MCF 10A (cell line): ENCODE measurements around the gene MEIS3. TPM values are rescaled to one million over a fixed set of nuclear protein-coding genes. Genes with fewer than 3 reads are reported as not detected.

Experiments used
- BruUV-seq: library from RNA; stranded (reverse); fragments of 400-500 nt; replicated peaks from 2 replicates; lab custom pipeline; 2021; lab: Mats Ljungman, UMichigan
- CTCF ChIA-PET: fragments of 300-600 bp; sonication (Branson Sonifier 250); formaldehyde crosslinking; extraction: SDS; loops from one replicate; lab custom pipeline; 2021; ENCODE audit warnings: antibody characterized with exemption, inconsistent platforms; lab: Yijun Ruan, JAX
- POLR2A ChIA-PET: fragments of 300-600, 350-650 bp; sonication (Branson Sonifier 250); formaldehyde crosslinking; extraction: SDS; loops from one replicate; lab custom pipeline; 2020; ENCODE audit warnings: antibody characterized with exemption, inconsistent platforms; lab: Yijun Ruan, JAX
- DNase-seq: peaks from one replicate; pipeline ENCODE4 v3.0.0-alpha.2; 2018; ENCODE audit not compliant: unreplicated experiment
- H3K27ac Mint-ChIP-seq: one replicate; pipeline ENCODE4 v1.8.0; 2022; ENCODE audit warnings: mild to moderate bottlenecking, low read depth, mixed read lengths; ENCODE audit not compliant: unreplicated experiment
- H3K27me3 Mint-ChIP-seq: one replicate; pipeline ENCODE4 v1.8.0; 2022; ENCODE audit warnings: mixed read lengths; ENCODE audit not compliant: insufficient read depth, unreplicated experiment
- H3K36me3 Mint-ChIP-seq: one replicate; pipeline ENCODE4 v1.8.0; 2022; ENCODE audit warnings: mild to moderate bottlenecking, moderate library complexity, mixed read lengths; ENCODE audit not compliant: insufficient read depth, unreplicated experiment
- H3K4me1 Mint-ChIP-seq: one replicate; pipeline ENCODE4 v1.8.0; 2022; ENCODE audit warnings: mixed read lengths; ENCODE audit not compliant: insufficient read depth, unreplicated experiment
- H3K4me3 Mint-ChIP-seq: one replicate; pipeline ENCODE4 v1.8.0; 2022; ENCODE audit warnings: mild to moderate bottlenecking, moderate library complexity, mixed read lengths; ENCODE audit not compliant: unreplicated experiment
- H3K9me3 Mint-ChIP-seq: one replicate; pipeline ENCODE4 v1.8.0; 2022; ENCODE audit warnings: mixed read lengths; ENCODE audit not compliant: unreplicated experiment
- CTCF ChIP-seq: fragments of 200-600 bp; IDR thresholded peaks from one replicate; pipeline ENCODE4 v1.8.0; 2022; ENCODE audit warnings: antibody characterized with exemption, mild to moderate bottlenecking; ENCODE audit not compliant: unreplicated experiment
- intact Hi-C: fragments of 100-400 bp; cut with micrococcal nuclease; formaldehyde crosslinking; loops from 2 replicates; pipeline ENCODE4 v1.14.1; 2022
- total RNA-seq: library from RNA; stranded (reverse); gene quantifications from 2 replicates; pipeline ENCODE4 v1.2.3, GENCODE V29; 2022

The MEIS3 gene
- total RNA-seq, 1 experiment from 2014 or later = 6.6 TPM

GRCh38 chr19:47357788-47358680 lies 61.3 kb downstream of the MEIS3 start:
- no peaks in the 10 kb centered on the region for H3K9me3 Mint-ChIP-seq
- no peak for DNase-seq
- H3K4me1 Mint-ChIP-seq = no peaks in the 10 kb centered on the region
- intact Hi-C loops = no loop called here
- no peak overlapping the region for H3K4me3 Mint-ChIP-seq
- BruUV-seq = no TSS peak
- no peak overlapping the region for H3K27ac Mint-ChIP-seq
- peaks cover 97% of the 10 kb centered on the region for H3K36me3 Mint-ChIP-seq
- CTCF ChIA-PET = interaction anchor here (1.0 to 2.0 kb wide), 4 partner anchors 9 to 61 kb away, joined by 3 to 12 read pairs (median 8); partner anchors contain the start of gene DHX34
- no peak for TF ChIP-seq CTCF
- POLR2A ChIA-PET = interaction anchor here (0.9 kb wide), 1 partner anchor 42 kb away, joined by 3 read pairs; no protein-coding TSS in a partner anchor
- H3K27me3 Mint-ChIP-seq = no peaks in the 10 kb centered on the region

- no TSS peak for BruUV-seq
- H3K9me3 Mint-ChIP-seq = no peaks in the 10 kb centered on the region
- H3K4me3 Mint-ChIP-seq = no peak overlapping the region
- CTCF ChIA-PET = interaction anchor here (0.6 to 1.4 kb wide), 4 partner anchors 9 to 173 kb away, joined by 3 to 8 read pairs (median 3); no protein-coding TSS in a partner anchor
- H3K27me3 Mint-ChIP-seq = no peaks in the 10 kb centered on the region
- no peaks in the 10 kb centered on the region for H3K4me1 Mint-ChIP-seq
- intact Hi-C loops = no loop called here
- TF ChIP-seq CTCF = no peak
- peaks cover 97% of the 10 kb centered on the region for H3K36me3 Mint-ChIP-seq
- POLR2A ChIA-PET = interaction anchor here (0.6 to 0.9 kb wide), 4 partner anchors 41 to 82 kb away, joined by 3 to 4 read pairs (median 3); partner anchors contain the start of gene INAFM1
- peak overlapping the region; percentile 31 for H3K27ac Mint-ChIP-seq
- peak; percentile 61 for DNase-seq
Observed at GRCh38 chr19:47356900-47357299, 62.4 kb downstream of the MEIS3 start.

GRCh38 chr19:47353307-47353712 lies 66.0 kb downstream of the MEIS3 start:
- BruUV-seq = no TSS peak

More at GRCh38 chr19:47353307-47353712, 66.0 kb downstream of the MEIS3 start:
- Mint-ChIP-seq H3K27ac (no peak overlapping the region), H3K36me3 (peaks cover 71% of the 10 kb centered on the region), H3K4me3 (no peak overlapping the region), H3K9me3 (no peaks in the 10 kb centered on the region), H3K27me3 (no peaks in the 10 kb centered on the region), H3K4me1 (peaks cover 18% of the 10 kb centered on the region)
- no peak for DNase-seq
- no peak for TF ChIP-seq CTCF
- POLR2A ChIA-PET = no interaction called here
- intact Hi-C loops = no loop called here
- CTCF ChIA-PET = no interaction called here

Other genes with a start within 250 kb of the MEIS3 start
- gene BBC3, start 188.3 kb downstream of the MEIS3 start, total RNA-seq = 16.2 and 19.6 TPM in 2 replicates
- gene CCDC9, start 163.0 kb downstream of the MEIS3 start, total RNA-seq = 35.0 and 39.0 TPM in 2 replicates
- 15.0 and 16.8 TPM in 2 replicates for gene INAFM1, start 144.6 kb downstream of the MEIS3 start, total RNA-seq
- 1.9 and 4.7 TPM in 2 replicates for gene C5AR1, start 109.7 kb downstream of the MEIS3 start, total RNA-seq
- gene C5AR2, start 87.4 kb downstream of the MEIS3 start, total RNA-seq = 2.4 and 2.8 TPM in 2 replicates
- gene DHX34, start 70.2 kb downstream of the MEIS3 start, total RNA-seq = 27.6 and 34.7 TPM in 2 replicates
- 0.54 TPM in 1 of 2 replicates, not detected in the other for gene SLC8A2, start 52.4 kb upstream of the MEIS3 start, total RNA-seq
- gene KPTN, start 64.7 kb upstream of the MEIS3 start, total RNA-seq = 9.7 and 17.6 TPM in 2 replicates
- gene NAPA, start 95.5 kb upstream of the MEIS3 start, total RNA-seq = 72.1 and 73.2 TPM in 2 replicates
- not detected in 2 replicates for gene ZNF541, start 153.6 kb upstream of the MEIS3 start, total RNA-seq
- 13.1 and 16.8 TPM in 2 replicates for gene BICRA, start 189.6 kb upstream of the MEIS3 start, total RNA-seq